Measurements from ENCODE around the gene RASEF.

Gene RASEF

GRCh38 chr9:83056174-83056573, 6.8 kb downstream of the RASEF start:
- no peak for DNase-seq (ENCODE audit: low spot score)

- no peak for DNase-seq (ENCODE audit: low spot score)
These were observed 14.8 kb downstream of the RASEF start for GRCh38 chr9:83047839-83048775.

DNA sequence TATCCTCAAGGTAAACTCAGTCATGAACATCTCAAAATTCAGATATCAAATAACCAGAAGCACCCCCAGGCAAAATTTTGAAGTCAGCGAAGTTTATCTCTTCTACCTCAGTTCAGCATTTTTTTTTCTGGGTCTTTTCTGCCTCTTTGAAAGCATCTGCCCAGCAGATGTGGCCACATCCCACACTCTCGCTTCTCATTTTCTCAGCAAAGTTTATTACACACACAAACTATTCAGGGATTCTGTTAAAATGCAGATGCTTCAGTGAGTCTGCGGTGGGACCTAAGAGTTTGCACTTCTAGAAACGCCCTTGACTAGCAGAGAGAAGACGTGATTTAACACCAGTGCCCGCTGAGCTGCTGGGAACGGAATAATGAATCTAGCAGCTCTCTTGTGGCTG, 19.3 kb downstream of the RASEF start:
- no peak for DNase-seq (ENCODE audit: low spot score)

DNA sequence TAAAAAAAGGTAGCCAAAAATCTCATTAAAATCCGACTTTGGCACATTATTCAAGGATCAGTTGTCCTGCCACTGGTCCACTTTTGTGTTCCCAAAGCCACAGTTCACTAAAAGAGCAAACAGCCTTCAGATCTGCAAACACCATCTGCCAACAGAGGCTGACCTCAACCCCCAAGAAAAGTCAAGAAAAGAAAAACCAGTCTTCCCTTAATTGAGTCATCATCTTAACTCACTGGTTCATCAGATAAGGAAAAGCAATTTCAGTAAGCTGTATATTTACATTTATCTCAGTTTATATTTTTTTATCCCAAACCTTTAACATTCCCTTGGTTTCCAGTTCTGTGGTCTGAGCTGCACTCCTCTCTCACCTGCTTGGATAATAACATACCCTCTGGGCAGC, 21.2 kb downstream of the RASEF start:
- DNase-seq (ENCODE audit: low spot score), result no peak

GRCh38 chr9:83039303-83039702, 23.6 kb downstream of the RASEF start:
- DNase-seq (ENCODE audit: low spot score), result no peak

DNA sequence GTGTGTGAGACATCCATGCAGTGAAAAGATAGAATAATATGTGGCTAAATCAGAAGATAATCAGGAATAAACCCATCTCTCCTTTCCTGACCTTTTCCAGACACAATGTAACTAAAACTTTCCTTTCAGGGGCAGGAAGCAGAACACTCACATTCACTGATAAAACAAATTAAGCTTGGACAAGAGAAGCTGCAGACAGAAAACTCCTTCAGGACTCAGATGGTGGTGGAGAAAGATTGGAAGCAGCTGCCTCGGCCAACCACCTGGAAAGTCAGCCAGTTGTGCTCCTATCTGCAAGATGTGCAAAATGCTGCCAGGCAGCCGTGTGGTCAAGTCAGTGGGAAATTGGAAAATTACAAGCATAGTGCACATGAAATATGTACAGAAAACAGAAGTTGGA, 26.9 kb downstream of the RASEF start:
- no peak for DNase-seq (ENCODE audit: low spot score)

DNA sequence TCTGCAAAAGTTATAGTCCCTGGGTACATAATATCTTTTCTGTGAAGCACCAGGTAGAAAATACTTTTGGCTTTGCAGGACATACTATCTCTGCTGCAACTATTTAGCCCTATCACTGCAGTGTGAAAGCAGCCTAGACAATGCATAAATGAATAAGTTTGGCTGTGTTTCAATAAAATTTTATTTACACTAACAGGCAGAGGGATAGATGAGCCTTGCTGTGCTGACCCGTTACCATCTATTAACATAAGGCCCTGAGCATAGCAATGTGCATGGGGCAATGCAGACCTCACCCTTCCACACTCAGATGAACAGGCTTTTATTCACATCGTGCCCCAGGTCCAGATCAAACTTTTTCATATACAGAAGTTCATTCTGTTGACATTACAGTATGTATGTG, 27.8 kb downstream of the RASEF start:
- DNase-seq (ENCODE audit: low spot score), result no peak

- DNase-seq (ENCODE audit: low spot score), result no peak
These were observed 28.4 kb downstream of the RASEF start for GRCh38 chr9:83034587-83034986.

DNA sequence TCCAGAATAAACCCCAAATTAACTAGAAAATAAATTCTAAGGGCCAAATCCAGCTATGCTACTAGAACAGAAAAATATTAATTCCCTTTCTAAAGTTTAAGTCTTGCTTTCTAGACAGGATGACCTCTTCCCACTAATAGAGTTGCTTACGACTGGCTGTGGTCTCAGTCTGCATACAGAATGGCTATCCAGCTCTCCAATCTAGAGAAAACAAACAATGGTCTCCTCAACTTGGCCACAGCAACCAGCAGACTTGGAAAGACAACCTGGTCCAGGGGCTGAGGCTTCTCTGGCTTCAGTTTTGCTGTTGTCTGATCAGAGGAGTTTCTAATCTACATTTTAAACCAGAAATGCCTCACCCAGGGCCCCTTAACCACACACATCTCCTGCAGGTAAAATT, 28.9 kb downstream of the RASEF start:
- DNase-seq (ENCODE audit: low spot score), result no peak

DNA sequence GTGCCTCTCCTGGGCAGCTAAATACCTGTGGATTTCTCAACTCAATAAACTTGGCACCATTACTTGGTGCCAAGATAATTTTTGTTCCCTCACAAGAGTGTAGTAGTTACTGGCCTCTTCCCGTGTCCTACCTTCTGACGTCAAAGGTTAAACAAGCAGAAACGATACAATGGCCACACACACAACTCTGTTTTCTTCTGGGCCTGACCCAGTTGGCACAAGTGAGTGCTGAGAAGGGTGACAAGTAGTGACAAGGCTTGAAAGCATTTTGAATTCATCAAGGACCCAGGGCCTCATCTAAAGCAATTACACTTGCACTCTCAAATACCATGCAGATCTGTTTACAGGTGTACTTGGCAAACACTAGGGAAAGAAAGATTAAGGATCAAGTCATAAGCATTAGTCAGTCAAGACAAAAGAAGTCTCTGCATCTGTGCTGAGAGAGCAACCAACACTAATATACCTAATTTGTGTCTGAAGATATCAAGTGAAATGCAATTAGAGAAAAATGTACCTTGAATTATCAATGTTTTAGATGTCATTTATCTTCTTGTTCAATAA, 30.8 kb downstream of the RASEF start:
- DNase-seq (ENCODE audit: low spot score), result no peak

DNA sequence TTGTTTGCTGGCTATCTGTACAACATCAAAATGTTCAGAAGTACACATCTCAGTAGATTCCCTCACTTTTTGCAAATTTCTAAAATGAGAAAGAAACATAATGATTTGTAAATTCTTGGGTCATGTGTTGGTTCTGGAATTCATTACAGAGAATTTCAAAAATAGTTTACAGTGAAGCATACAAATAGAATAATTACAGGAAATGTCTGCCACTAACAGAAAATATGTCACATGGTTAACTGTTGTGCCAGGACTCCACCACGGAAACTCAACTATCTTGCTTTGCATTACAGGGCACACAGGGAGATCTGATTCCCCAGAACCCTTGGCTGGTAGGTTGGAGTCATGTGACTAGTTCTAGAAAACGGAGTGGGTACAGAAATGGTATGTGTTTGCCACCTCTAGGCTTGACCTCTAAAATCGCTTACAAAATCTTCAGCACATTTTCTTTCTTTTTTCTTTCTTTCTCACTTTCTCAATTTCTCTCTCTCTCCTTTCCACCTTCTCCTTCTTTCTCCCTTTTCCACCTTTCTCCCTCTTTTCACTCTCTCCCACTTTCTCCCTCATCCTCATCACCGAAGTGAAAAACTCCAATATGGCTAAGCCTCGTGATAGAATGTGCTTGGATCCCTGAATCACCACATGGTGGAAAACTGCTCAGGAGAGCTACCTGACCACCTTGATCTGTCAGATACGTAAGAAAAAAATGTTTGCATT, 32.4 kb downstream of the RASEF start:
- DNase-seq (ENCODE audit: low spot score), result no peak

- no peak for DNase-seq (ENCODE audit: low spot score)
These were observed 33.3 kb downstream of the RASEF start for GRCh38 chr9:83029531-83030137.

GRCh38 chr9:83027153-83027891, 35.6 kb downstream of the RASEF start:
- no peak for DNase-seq (ENCODE audit: low spot score)

- DNase-seq (ENCODE audit: low spot score), result no peak
These were observed 38.3 kb downstream of the RASEF start for GRCh38 chr9:83024506-83025125.

GRCh38 chr9:83023151-83023550, 39.8 kb downstream of the RASEF start:
- DNase-seq (ENCODE audit: low spot score), result no peak

GRCh38 chr9:83020864-83021263, 42.1 kb downstream of the RASEF start:
- no peak for DNase-seq (ENCODE audit: low spot score)

DNA sequence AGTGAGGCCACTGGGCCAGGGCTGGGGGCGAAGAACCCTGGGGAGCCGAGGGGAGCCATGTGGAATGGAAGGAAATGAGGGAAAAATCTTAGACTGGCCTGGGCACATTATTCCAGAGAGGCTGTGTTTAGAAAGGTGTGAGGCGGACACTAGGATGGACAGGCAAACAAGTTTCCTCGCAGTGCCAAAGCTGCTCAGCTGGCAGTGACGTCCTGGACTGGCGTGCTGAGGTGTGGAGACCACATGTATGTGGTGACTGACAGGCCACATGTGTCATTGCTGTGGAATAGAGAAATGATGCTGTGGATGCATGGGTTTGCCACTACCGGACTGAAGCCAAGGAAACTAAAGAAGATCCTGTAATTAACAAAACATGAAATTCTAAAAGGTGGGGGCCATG, 42.6 kb downstream of the RASEF start:
- DNase-seq (ENCODE audit: low spot score), result no peak

DNA sequence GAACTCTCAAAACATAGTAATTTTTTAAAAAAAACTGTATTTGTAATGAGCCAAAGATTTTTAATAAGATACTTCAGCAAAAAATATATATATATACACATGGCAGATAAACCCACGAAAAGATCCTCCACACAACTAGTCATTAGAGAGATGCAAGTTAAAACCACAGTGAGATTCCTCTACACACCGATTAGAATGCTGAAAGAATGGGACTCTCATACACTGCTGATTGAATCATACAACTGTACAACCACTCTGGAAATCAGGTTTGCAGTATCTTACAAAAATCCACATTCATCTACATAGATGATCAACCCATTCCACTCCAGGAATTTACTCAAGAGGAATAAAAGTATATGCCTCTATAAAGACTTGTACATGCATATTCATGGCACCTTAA, 43.7 kb downstream of the RASEF start:
- DNase-seq (ENCODE audit: low spot score), result no peak

DNA sequence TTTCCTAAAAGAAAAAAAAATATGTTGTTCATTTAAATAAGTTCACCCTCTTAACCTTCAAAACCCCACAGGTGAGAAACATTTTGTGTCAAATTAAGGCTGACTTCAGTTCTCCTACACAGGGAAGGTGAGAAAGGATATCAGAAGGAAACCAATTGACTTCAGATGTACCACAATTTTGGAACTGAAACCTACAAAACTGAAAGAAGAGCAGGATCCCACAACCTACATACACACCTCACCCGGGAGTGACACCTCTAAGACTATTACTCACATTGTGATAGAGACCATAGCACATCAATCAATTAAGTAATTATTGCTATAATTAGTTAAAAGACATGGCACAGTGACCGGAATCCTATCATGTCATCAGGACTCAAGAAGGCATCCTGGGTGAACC, 47.0 kb downstream of the RASEF start:
- no peak for DNase-seq (ENCODE audit: low spot score)

GRCh38 chr9:83013867-83014605, 48.9 kb downstream of the RASEF start:
- no peak for DNase-seq (ENCODE audit: low spot score)

Measured in hematopoietic multipotent progenitor cell treated with erythropoietin and hydrocortisone succinate and interleukin-3 and kit ligand, for 15 days (in vitro differentiated cells).